NCI-H526 (cell line): ENCODE results near the gene MYO3B.

Source experiments
- DNase-seq, 2 experiments: peaks; one replicate each; lab custom pipeline; 2025; lab: John Stamatoyannopoulos, UW

The MYO3B gene

GRCh38 chr2:170177950-170178781 lies at the start of gene MYO3B:
TSS of gene MYO3B (plus strand) at chr2:170178147. CDS start at chr2:170178288, 141 bp downstream.
- no peak for DNase-seq

- DNase-seq, result no peak
These were observed 38.5 kb upstream of the MYO3B start for GRCh38 chr2:170139276-170139967.

GRCh38 chr2:170140561-170140960 lies 37.4 kb upstream of the MYO3B start:
- DNase-seq, result no peak

GRCh38 chr2:170141865-170142264 lies 36.1 kb upstream of the MYO3B start:
- DNase-seq, result peak in 1 of 2 experiments; percentile 36

GRCh38 chr2:170142502-170142901 lies 35.4 kb upstream of the MYO3B start:
- DNase-seq, result no peak

GRCh38 chr2:170143045-170143717 lies 34.8 kb upstream of the MYO3B start:
- no peak for DNase-seq

- DNase-seq, result no peak
These were observed 33.2 kb upstream of the MYO3B start for GRCh38 chr2:170144761-170145160.

- DNase-seq, result no peak
These were observed 32.8 kb upstream of the MYO3B start for GRCh38 chr2:170145191-170145590.

GRCh38 chr2:170145675-170146432 lies 32.1 kb upstream of the MYO3B start:
- peak; percentile 60 to 79 for DNase-seq

GRCh38 chr2:170146784-170147183 lies 31.2 kb upstream of the MYO3B start:
- no peak for DNase-seq

GRCh38 chr2:170147576-170147975 lies 30.4 kb upstream of the MYO3B start:
- no peak for DNase-seq

- no peak for DNase-seq
These were observed 29.8 kb upstream of the MYO3B start for GRCh38 chr2:170148161-170148560.

GRCh38 chr2:170152421-170152820 lies 25.5 kb upstream of the MYO3B start:
- DNase-seq, result no peak

GRCh38 chr2:170155022-170155722 lies 22.8 kb upstream of the MYO3B start:
- no peak for DNase-seq

GRCh38 chr2:170155723-170156253 lies 22.2 kb upstream of the MYO3B start:
- no peak for DNase-seq

- no peak for DNase-seq
These were observed 21.4 kb upstream of the MYO3B start for GRCh38 chr2:170156592-170156991.

- no peak for DNase-seq
These were observed 20.8 kb upstream of the MYO3B start for GRCh38 chr2:170157025-170157684.

- no peak for DNase-seq
These were observed 18.9 kb upstream of the MYO3B start for GRCh38 chr2:170159060-170159459.

GRCh38 chr2:170161516-170162270 lies 16.3 kb upstream of the MYO3B start:
- DNase-seq, result no peak

GRCh38 chr2:170162271-170162632 lies 15.7 kb upstream of the MYO3B start:
- DNase-seq, result no peak
